GM12891 (cell line): ENCODE data around the gene MMP26.
"Not testable (repeated sequence)": the region's sequence is repeated elsewhere in the genome, so short reads cannot be mapped to it uniquely, and the experiment has no call there.

Experiments used
- DNase-seq: peaks from one replicate; pipeline ENCODE4 v3.0.0; 2011; ENCODE audit warnings: low spot score; ENCODE audit not compliant: insufficient read length
- FAIRE-seq: peaks from 2 replicates; lab custom pipeline; 2011; peaks lifted over from hg19 to GRCh38; lab: Jason Lieb, UNC
- PAX5 ChIP-seq: IDR thresholded peaks from 2 replicates; pipeline ENCODE4 v1.6.1; 2011; ENCODE audit warnings: low read length, moderate library complexity, mild to moderate bottlenecking; ENCODE audit not compliant: insufficient read depth, severe bottlenecking
- POLR2A ChIP-seq: IDR thresholded peaks from 2 replicates; pipeline ENCODE4 v1.6.1; 2011; ENCODE audit warnings: low read depth, low read length, control low read depth
- POLR2AphosphoS5 ChIP-seq: IDR thresholded peaks from 2 replicates; pipeline ENCODE4 v1.6.1; 2011; ENCODE audit warnings: low read depth, low read length, control low read depth
- POU2F2 ChIP-seq: IDR thresholded peaks from 2 replicates; pipeline ENCODE4 v1.6.1; 2011; ENCODE audit warnings: low read depth, mild to moderate bottlenecking, control low read depth, low read length, moderate library complexity
- SPI1 ChIP-seq: IDR thresholded peaks from 2 replicates; pipeline ENCODE4 v1.6.1; 2011; ENCODE audit warnings: low read depth, low read length, control low read depth
- TAF1 ChIP-seq: IDR thresholded peaks from 2 replicates; pipeline ENCODE4 v1.6.1; 2011; ENCODE audit warnings: low read depth, low read length, control low read depth

MMP26 gene

DNA sequence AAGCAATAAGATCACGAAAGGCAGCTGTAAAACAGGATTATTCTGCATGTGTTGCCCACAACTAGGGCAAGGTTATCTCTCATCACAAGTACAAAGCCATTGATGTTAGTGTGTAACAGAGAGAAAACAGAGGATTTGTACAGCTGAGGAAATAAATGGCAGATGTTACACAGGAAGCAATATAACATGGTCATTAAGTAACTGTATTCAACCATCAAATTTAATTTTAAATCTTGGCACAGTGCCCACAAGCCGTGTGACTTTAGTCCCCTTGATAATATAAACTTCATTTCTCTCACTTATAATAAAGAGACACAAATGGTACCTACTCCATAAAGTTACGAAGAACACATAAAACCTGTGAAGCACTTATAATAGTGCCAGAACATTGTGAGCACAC, 24.2 kb upstream of the MMP26 start:
- TF ChIP-seq TAF1 = no peak
- no peak for TF ChIP-seq PAX5
- no peak for TF ChIP-seq POLR2A
- TF ChIP-seq POU2F2 = no peak
- TF ChIP-seq SPI1 = no peak
- no peak for TF ChIP-seq POLR2AphosphoS5
- DNase-seq (no peak), FAIRE-seq (no peak)

DNA sequence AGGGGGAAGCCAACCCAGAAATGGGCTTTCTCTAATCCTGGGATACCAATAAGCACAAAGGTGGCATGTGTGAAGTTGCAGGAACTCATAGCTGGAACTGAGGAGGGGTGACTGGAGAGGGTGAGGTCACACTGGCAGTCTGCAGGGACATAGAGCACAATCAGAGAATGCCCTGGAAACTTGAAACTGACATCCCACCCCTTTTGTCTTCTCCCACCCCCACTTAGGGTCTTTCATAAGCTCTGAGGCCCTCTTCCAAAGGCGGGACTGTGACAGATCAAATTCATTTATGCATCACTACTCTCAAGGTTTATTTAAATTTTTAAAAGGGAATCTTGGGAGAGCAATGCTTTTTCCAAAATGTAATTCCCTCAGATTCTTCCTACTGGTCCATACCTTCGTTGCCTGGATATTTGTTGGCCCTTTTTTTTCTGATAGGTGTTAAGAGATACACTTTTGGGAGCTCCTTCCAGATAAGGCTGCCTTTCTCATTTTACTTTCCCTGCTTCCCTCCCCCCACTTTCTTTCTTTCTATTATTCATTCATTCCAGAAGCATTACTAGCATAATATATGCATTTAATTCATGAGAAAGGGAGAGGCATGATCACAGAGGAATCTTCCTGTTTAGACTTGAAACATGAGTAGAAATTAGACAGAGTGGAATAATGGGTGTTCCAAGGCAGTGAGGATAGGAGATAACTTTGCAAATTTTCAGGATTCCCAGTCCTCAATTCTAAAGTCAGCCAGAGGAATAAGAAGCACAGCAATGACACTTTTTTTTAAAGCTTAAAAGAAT, 21.8 kb upstream of the MMP26 start:
- no peak for TF ChIP-seq PAX5
- TF ChIP-seq TAF1 = no peak
- no peak for TF ChIP-seq POLR2A
- TF ChIP-seq POU2F2 = no peak
- TF ChIP-seq SPI1 = no peak
- no peak for TF ChIP-seq POLR2AphosphoS5
- DNase-seq (no peak), FAIRE-seq (no peak)

- TF ChIP-seq SPI1 = no peak
- no peak for TF ChIP-seq TAF1
- TF ChIP-seq POLR2A = no peak
- no peak for TF ChIP-seq POU2F2
- no peak for TF ChIP-seq PAX5
- TF ChIP-seq POLR2AphosphoS5 = no peak
- no peak for FAIRE-seq
- DNase-seq = no peak
These were observed 19.8 kb upstream of the MMP26 start for GRCh38 chr11:4684631-4685285.

GRCh38 chr11:4695442-4695841, 9.1 kb upstream of the MMP26 start:
- FAIRE-seq = no peak
- no peak for TF ChIP-seq POLR2A
- no peak for TF ChIP-seq POLR2AphosphoS5
- TF ChIP-seq POU2F2 = no peak
- no peak for TF ChIP-seq TAF1
- TF ChIP-seq SPI1 = no peak
- no peak for TF ChIP-seq PAX5
- DNase-seq = no peak

GRCh38 chr11:4697585-4697984, 7.0 kb upstream of the MMP26 start, which contains the start of gene OR51E2:
OR51E2 (minus strand) TSS chr11:4697853; CDS start chr11:4682711, 15,142 bp downstream.
- FAIRE-seq = no peak
- DNase-seq = no peak
- no peak for TF ChIP-seq PAX5
- no peak for TF ChIP-seq POLR2AphosphoS5
- no peak for TF ChIP-seq POU2F2
- no peak for TF ChIP-seq SPI1
- TF ChIP-seq TAF1 = no peak
- TF ChIP-seq POLR2A = no peak

GRCh38 chr11:4699697-4700435, 4.7 kb upstream of the MMP26 start:
- FAIRE-seq = peak; percentile 58
- TF ChIP-seq TAF1 (no peak), PAX5 (no peak), POLR2AphosphoS5 (no peak), POU2F2 (peak; percentile 59; the same call in 1 of the 2 replicates)
- DNase-seq = peak; percentile 17

- no peak for TF ChIP-seq SPI1
- TF ChIP-seq POLR2AphosphoS5 = no peak
- no peak for TF ChIP-seq TAF1
- TF ChIP-seq POLR2A = no peak
- no peak for TF ChIP-seq PAX5
- TF ChIP-seq POU2F2 = no peak
These were observed 4.2 kb upstream of the MMP26 start for GRCh38 chr11:4700436-4700820.

DNA sequence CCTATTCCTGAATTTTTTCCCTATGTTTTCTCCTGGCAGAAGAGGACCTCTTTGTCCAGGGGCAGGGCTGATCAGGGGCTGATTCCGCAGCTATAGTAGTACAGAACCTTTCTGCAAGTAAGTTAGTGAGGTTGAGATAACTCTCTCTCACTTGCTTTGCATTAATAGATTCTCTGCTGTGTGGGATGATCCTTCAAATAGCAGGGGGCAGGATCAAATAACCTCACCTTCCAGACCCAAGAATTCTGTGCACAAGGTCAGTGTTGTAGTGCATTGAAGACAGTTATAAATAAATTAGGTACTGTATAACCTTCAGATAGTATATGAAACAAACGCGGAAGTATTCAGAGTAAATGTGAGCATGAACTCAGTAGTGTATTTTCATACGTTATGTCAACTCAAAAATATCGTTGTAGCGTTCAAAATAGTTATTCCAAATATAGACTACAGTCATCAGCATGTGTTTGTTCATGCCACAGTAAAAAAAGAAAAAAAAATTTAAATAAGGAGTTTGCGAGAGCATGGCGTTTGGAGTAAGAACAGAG, 278 bp downstream of the MMP26 start:
- DNase-seq (no peak), FAIRE-seq (no peak)
- TF ChIP-seq POU2F2 (no peak), POLR2A (no peak), POLR2AphosphoS5 (no peak), TAF1 (no peak)

More at GRCh38 chr11:4700436-4700820, 4.2 kb upstream of the MMP26 start:
- DNase-seq (no peak), FAIRE-seq (no peak)

- no peak for FAIRE-seq
- TF ChIP-seq POLR2A (no peak), PAX5 (no peak), TAF1 (no peak), POLR2AphosphoS5 (no peak), SPI1 (no peak), POU2F2 (no peak)
- no peak for DNase-seq
These were observed 8.7 kb downstream of the MMP26 start for GRCh38 chr11:4713241-4713640.

GRCh38 chr11:4714300-4714699, 9.7 kb downstream of the MMP26 start:
- TF ChIP-seq PAX5 (no peak), POLR2AphosphoS5 (no peak), SPI1 (no peak), POU2F2 (no peak), TAF1 (no peak), POLR2A (no peak)
- FAIRE-seq (no peak), DNase-seq (no peak)

GRCh38 chr11:4722616-4723534, 18.3 kb downstream of the MMP26 start:
- FAIRE-seq = not testable (repeated sequence)

More at GRCh38 chr11:4722616-4723534, 18.3 kb downstream of the MMP26 start:
- not testable (repeated sequence) for DNase-seq
